Measurements from ENCODE around the gene BLNK.
"Not testable (repeated sequence)": the region's sequence is repeated elsewhere in the genome, so short reads cannot be mapped to it uniquely, and the experiment has no call there.

Gene BLNK

GRCh38 chr10:96211764-96212163, 59.6 kb downstream of the BLNK start:
- DNase-seq (ENCODE audit: extremely low read depth, low read depth), result no peak
- TF ChIP-seq CTCF (IDR thresholded peaks at IDR 0.05; ENCODE audit: low read depth, low read length), result no peak

GRCh38 chr10:96208946-96209345, 62.4 kb downstream of the BLNK start:
- no peak for DNase-seq (ENCODE audit: extremely low read depth, low read depth)
- no peak for TF ChIP-seq CTCF (IDR thresholded peaks at IDR 0.05; ENCODE audit: low read depth, low read length)

GRCh38 chr10:96208271-96208670, 63.1 kb downstream of the BLNK start:
- DNase-seq (ENCODE audit: extremely low read depth, low read depth), result no peak
- TF ChIP-seq CTCF (IDR thresholded peaks at IDR 0.05; ENCODE audit: low read depth, low read length), result no peak

- DNase-seq (ENCODE audit: extremely low read depth, low read depth), result no peak
These were observed 65.8 kb downstream of the BLNK start for GRCh38 chr10:96205580-96205979.

GRCh38 chr10:96201525-96201924, 69.8 kb downstream of the BLNK start:
- DNase-seq (ENCODE audit: extremely low read depth, low read depth), result no peak
- no peak for TF ChIP-seq CTCF (IDR thresholded peaks at IDR 0.05; ENCODE audit: low read depth, low read length)

More at GRCh38 chr10:96205580-96205979, 65.8 kb downstream of the BLNK start:
- no peak for TF ChIP-seq CTCF (IDR thresholded peaks at IDR 0.05; ENCODE audit: low read depth, low read length)

GRCh38 chr10:96189505-96189904, 81.9 kb downstream of the BLNK start:
- DNase-seq (ENCODE audit: extremely low read depth, low read depth), result not testable (repeated sequence)

GRCh38 chr10:96188916-96189315, 82.5 kb downstream of the BLNK start:
- TF ChIP-seq CTCF (IDR thresholded peaks at IDR 0.05; ENCODE audit: low read depth, low read length), result no peak
- DNase-seq (ENCODE audit: extremely low read depth, low read depth), result no peak

- TF ChIP-seq CTCF (IDR thresholded peaks at IDR 0.05; ENCODE audit: low read depth, low read length), result no peak
- DNase-seq (ENCODE audit: extremely low read depth, low read depth), result no peak
These were observed 82.9 kb downstream of the BLNK start for GRCh38 chr10:96188421-96188820.

All from AG09319 (cell line).